Osteocyte (in vitro differentiated cells): ENCODE data around the gene FBN1. TPM values are rescaled to one million over a fixed set of nuclear protein-coding genes. Genes with fewer than 3 reads are reported as not detected.

Experiments
- DNase-seq: peaks from one replicate; pipeline ENCODE4 v3.0.0; 2021; ENCODE audit warnings: mixed read lengths; ENCODE audit not compliant: unreplicated experiment; ENCODE audit errors: extremely low spot score
- H3K27ac Mint-ChIP-seq: one replicate; pipeline ENCODE4 v1.8.0; 2021; ENCODE audit warnings: mild to moderate bottlenecking, mixed read lengths; ENCODE audit not compliant: unreplicated experiment
- H3K27me3 Mint-ChIP-seq: one replicate; pipeline ENCODE4 v1.8.0; 2021; ENCODE audit warnings: mixed read lengths; ENCODE audit not compliant: unreplicated experiment
- H3K36me3 Mint-ChIP-seq: one replicate; pipeline ENCODE4 v1.8.0; 2021; ENCODE audit warnings: mixed read lengths; ENCODE audit not compliant: unreplicated experiment
- H3K4me1 Mint-ChIP-seq: one replicate; pipeline ENCODE4 v1.8.0; 2021; ENCODE audit warnings: mixed read lengths; ENCODE audit not compliant: unreplicated experiment
- H3K4me3 Mint-ChIP-seq: one replicate; pipeline ENCODE4 v1.8.0; 2021; ENCODE audit warnings: mild to moderate bottlenecking, moderate library complexity, mixed read lengths; ENCODE audit not compliant: unreplicated experiment
- H3K9me3 Mint-ChIP-seq: one replicate; pipeline ENCODE4 v1.8.0; 2021; ENCODE audit warnings: mixed read lengths; ENCODE audit not compliant: unreplicated experiment
- CTCF ChIP-seq: fragments of 200-600 bp; sonication (generic); IDR thresholded peaks from 2 replicates; pipeline ENCODE4 v1.5.0; 2021; ENCODE audit warnings: antibody characterized with exemption, mild to moderate bottlenecking, moderate library complexity
- total RNA-seq: library from RNA; stranded (reverse); gene quantifications from 2 replicates; pipeline ENCODE4 v1.2.1, GENCODE V29; 2021

FBN1 gene
- total RNA-seq, 1 donor from 2014 or later: 1,012 TPM

DNA sequence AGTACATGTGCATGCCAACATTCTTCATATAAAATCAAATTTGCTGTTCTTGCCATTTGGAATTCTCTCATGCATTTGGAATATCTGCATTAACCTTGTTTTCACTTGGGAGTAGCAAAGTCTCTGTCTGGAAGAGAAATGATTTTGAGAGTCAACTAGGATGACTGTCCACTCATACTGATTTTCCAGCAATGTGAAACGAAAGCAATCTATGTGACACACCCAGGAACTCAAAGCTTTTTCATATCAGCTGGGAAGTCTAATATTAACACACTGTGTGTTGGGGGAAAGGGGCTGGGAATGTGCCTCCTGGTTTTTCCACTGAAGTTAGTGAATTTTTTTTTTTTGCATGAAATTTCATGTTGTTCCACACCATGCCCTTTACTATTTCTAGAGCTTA is 189.4 kb downstream of the FBN1 start:
- Mint-ChIP-seq H3K27ac (peak overlapping the region; percentile 47), H3K4me1 (peaks cover 14% of the 10 kb centered on the region), H3K4me3 (no peak overlapping the region), H3K36me3 (peaks cover 91% of the 10 kb centered on the region), H3K9me3 (no peaks in the 10 kb centered on the region), H3K27me3 (no peaks in the 10 kb centered on the region)
- TF ChIP-seq CTCF: no peak
- DNase-seq: no peak

GRCh38 chr15:48451736-48452135 is 193.8 kb downstream of the FBN1 start:
- Mint-ChIP-seq H3K27ac (peak overlapping the region; percentile 61), H3K4me3 (no peak overlapping the region), H3K9me3 (no peaks in the 10 kb centered on the region), H3K27me3 (no peaks in the 10 kb centered on the region), H3K36me3 (peaks cover 89% of the 10 kb centered on the region), H3K4me1 (peaks cover 13% of the 10 kb centered on the region)
- no peak for TF ChIP-seq CTCF
- no peak for DNase-seq

GRCh38 chr15:48451241-48451640 is 194.3 kb downstream of the FBN1 start:
- no peak for DNase-seq
- peaks cover 13% of the 10 kb centered on the region for H3K4me1 Mint-ChIP-seq
- no peaks in the 10 kb centered on the region for H3K27me3 Mint-ChIP-seq
- H3K9me3 Mint-ChIP-seq: no peaks in the 10 kb centered on the region
- TF ChIP-seq CTCF: no peak
- H3K27ac Mint-ChIP-seq: no peak overlapping the region
- H3K4me3 Mint-ChIP-seq: no peak overlapping the region
- peaks cover 89% of the 10 kb centered on the region for H3K36me3 Mint-ChIP-seq

GRCh38 chr15:48449734-48450133 is 195.8 kb downstream of the FBN1 start:
- Mint-ChIP-seq H3K27me3 (no peaks in the 10 kb centered on the region), H3K27ac (peak overlapping the region; percentile 75), H3K36me3 (peaks cover 79% of the 10 kb centered on the region), H3K4me1 (peaks cover 13% of the 10 kb centered on the region), H3K4me3 (no peak overlapping the region), H3K9me3 (no peaks in the 10 kb centered on the region)
- TF ChIP-seq CTCF: no peak
- no peak for DNase-seq

GRCh38 chr15:48447657-48448056 is 197.9 kb downstream of the FBN1 start:
- H3K36me3 Mint-ChIP-seq: peaks cover 78% of the 10 kb centered on the region
- H3K27ac Mint-ChIP-seq: peak overlapping the region; percentile 47
- H3K9me3 Mint-ChIP-seq: no peaks in the 10 kb centered on the region
- no peak for DNase-seq
- TF ChIP-seq CTCF: no peak
- H3K4me1 Mint-ChIP-seq: peaks cover 21% of the 10 kb centered on the region
- no peak overlapping the region for H3K4me3 Mint-ChIP-seq
- H3K27me3 Mint-ChIP-seq: no peaks in the 10 kb centered on the region
